Measurements from ENCODE around the gene GJC2.

GJC2 gene

GRCh38 chr1:228146417-228147150, 3.1 kb upstream of the GJC2 start:
- DNase-seq, result no peak

GRCh38 chr1:228147151-228147693, 2.5 kb upstream of the GJC2 start:
- no peak for DNase-seq

- DNase-seq, result no peak
Observed at GRCh38 chr1:228147768-228148167, 2.0 kb upstream of the GJC2 start.

DNA sequence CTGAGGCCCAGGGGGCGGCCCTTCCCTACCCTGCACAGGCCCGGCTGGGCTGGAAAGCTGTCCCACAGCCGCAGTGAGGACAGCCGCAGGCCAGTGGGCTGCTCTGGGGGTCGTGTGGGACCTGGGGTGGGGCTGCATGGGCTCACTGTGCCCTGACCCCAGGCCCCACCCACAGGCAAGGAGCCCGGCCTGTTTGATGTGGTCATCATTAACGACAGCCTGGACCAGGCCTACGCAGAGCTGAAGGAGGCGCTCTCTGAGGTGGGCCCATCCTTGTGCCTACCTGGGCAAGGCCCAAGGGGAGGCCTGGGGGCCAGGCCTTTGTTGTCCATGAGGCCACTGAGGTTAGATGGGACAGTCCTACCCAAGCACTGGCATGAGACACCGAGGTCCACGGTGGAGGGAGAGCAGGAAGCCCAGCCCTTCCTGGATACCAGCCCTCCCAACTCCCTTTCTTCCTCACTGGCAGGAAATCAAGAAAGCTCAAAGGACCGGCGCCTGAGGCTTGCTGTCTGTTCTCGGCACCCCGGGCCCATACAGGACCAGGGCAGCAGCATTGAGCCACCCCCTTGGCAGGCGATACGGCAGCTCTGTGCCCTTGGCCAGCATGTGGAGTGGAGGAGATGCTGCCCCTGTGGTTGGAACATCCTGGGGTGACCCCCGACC, 1.4 kb upstream of the GJC2 start:
- DNase-seq, result no peak

DNA sequence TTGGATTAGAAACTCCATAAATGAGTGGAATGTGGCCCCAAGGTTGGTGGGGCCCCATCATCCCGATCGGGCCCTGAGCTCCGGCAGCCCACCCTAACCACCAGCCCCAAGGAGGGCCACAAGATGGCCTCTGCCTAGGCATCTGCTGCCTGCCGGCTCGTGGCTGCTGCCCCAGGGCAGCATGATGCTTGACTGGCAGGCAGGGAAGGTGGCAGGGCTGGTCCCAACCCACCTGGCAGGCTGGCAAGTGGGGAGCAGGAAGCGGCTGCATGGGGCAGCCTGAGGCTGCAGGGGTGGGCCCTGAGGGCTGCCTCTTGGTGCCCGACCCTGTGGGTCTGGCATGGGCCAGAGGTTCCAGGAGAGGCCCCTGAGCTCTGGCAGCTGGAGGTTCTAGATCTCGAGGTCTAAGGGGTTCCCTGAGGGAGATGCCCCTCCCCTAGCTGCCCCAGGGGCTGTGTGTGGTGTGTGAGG, 760 bp upstream of the GJC2 start:
- no peak for DNase-seq

- no peak for DNase-seq
Observed at GRCh38 chr1:228150120-228150460, 360 bp downstream of the GJC2 start.

DNA sequence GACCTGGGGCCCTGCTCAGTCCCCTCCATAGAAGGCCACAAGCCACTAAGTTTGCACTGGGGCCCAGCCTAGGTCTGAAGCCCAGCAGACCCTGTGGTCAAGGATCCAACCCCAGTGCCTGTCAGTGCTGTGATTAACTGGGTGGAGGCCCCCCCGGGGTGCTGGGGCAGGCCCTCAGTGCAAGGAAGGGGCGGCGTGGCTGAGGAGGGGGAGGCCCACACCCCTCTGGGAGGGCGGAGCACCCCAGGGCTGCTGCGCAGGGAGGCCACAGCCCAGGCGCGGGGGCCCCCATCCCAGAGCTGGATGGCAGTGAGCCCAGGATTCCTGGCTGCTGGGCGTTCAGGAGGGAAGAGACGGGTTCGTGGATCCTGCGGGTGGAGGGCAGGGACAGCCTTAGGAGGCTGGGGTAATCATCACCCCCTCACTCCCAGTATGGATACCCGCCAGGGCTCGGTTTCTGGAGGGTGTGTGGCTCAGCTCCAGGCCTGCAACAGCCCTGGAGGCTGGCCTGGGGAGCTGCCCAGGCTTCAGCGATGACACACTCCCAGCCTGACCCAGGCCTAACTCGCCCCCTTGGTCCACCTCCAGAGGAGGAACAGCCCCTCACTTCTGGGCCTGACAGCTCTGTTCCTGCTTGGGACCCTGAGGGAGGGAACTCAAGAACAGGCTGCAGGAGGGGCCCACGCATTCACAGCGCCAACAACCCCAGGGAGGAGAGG, 890 bp downstream of the GJC2 start:
- no peak for DNase-seq

GRCh38 chr1:228151180-228151925, 1.6 kb downstream of the GJC2 start:
- DNase-seq, result no peak

DNA sequence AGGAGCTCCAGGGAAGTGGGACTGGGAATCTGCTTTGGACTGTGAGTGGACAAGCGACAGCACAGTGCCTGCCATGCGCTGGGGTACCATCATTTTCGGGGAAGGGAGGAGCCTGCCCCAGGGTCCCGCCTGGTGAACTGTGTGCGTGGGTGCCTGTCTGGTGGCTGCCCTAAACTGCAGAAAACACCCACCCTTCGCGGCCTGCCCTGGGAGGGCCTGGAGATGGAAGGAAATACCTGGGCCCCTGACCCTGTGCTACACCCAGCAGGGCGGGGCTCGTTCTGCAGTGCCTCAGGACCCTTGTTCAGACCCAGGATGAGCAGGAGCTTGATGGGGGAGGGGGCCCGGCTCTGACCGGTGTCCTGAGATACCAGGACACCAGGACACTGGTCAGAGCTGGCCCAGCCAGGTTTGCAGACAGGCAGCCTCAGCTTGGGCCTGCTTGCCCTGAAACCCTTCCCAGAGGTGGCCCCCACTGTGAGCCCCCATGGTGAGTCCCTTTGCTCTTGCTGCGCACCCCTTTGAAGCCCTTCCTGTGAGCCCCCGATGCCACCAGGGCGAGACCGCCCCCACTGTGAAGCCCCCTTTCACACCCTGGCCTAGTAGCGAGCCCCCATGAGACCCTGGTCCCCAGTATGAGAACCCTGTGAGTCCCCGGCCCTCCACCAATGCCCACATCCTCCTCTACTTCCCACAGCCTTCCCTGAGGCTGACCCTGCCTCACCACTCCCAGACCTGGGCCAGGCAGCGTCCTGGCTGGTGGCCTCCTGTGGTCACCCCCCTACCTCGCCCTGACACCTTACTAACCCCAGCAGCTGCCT, 2.6 kb downstream of the GJC2 start:
- no peak for DNase-seq

GRCh38 chr1:228152918-228153258, 3.2 kb downstream of the GJC2 start:
- DNase-seq, result no peak

- DNase-seq, result no peak
Observed at GRCh38 chr1:228154021-228154669, 4.4 kb downstream of the GJC2 start.

DNA sequence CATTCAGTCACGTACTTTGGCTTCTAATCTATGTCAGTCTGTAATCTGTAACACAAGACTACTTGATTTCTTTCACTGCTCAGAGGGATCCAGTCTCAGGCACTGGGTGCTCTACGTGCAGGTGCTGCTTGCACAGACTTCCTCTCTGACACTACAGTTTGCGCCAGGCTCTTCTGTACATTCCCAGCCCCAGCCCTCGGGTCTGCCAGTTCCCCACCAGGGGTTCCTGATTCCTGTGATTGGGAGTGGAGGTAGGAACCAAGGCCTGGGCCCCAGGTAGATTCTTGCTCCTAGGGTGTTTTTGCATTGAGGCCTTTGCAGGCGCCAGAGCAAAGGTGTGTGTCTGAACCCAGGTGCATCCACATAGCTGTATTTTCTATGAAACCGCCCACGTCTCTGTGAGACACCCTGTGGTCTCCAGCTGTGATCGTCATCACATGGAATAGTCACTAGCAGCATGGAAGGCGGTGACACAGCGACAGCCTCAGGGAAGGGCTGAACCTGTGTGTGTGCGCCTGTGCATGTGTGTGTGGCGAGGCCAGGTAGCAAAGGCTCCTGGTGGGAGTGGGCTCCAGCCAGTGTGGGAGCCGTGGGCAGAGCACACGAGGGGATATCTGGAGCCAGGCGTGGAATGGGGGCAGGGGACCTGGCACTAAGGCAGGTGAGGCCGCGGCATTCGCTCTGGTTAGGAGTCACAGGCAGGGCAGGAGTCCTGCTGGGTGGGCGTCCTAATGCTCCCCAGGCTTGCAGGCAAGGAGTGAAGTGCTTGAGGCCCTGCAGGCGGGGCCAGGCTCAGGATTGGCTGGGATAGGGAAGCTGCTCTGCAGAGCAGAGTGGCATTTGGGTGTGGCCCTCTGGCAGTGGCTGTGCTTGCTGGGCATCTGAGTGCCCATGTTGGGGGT, 5.2 kb downstream of the GJC2 start:
- no peak for DNase-seq

- no peak for DNase-seq
Observed at GRCh38 chr1:228155596-228156514, 6.1 kb downstream of the GJC2 start.

- no peak for DNase-seq
Observed at GRCh38 chr1:228156515-228156881, 6.8 kb downstream of the GJC2 start.

DNA sequence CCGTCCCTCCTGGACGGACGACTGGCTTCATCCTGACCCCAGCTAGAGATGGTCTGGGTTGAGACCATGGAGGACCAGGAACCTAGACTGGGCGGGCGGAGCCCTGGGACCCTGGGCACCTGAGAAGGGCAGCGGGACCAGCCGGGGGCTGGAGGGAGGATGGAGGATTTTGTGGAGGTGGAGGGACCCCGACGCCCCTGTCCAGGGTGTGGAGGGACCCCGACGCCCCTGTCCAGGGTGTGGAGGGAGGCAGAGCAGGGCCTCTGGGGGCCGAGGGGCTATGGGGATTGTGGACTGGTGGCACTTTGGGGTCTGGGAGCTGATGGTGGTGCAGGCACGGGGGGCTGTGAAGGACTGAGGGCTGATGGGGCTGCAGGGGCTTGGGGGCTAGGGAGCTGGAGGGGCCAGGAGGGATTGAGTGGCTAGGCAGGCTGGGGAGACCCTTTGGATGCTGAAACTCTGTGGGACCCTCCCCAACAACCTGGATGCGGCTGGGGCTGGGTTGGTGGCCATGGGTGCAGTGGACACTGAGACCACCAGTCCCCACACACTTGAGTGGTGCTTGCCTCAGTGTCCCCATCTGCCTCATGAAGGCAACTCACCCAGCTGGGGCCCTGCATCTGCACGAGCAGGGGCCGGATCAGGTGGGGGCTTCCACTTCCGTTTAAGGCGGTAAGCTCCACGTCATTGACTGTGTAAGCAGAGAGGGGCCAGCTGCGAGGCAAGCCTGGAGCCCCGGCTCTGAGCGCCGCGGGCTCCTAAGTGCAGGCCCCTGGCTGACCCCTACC, 7.4 kb downstream of the GJC2 start:
- no peak for DNase-seq

GRCh38 chr1:228157729-228158126, 8.0 kb downstream of the GJC2 start:
- DNase-seq, result no peak

DNA sequence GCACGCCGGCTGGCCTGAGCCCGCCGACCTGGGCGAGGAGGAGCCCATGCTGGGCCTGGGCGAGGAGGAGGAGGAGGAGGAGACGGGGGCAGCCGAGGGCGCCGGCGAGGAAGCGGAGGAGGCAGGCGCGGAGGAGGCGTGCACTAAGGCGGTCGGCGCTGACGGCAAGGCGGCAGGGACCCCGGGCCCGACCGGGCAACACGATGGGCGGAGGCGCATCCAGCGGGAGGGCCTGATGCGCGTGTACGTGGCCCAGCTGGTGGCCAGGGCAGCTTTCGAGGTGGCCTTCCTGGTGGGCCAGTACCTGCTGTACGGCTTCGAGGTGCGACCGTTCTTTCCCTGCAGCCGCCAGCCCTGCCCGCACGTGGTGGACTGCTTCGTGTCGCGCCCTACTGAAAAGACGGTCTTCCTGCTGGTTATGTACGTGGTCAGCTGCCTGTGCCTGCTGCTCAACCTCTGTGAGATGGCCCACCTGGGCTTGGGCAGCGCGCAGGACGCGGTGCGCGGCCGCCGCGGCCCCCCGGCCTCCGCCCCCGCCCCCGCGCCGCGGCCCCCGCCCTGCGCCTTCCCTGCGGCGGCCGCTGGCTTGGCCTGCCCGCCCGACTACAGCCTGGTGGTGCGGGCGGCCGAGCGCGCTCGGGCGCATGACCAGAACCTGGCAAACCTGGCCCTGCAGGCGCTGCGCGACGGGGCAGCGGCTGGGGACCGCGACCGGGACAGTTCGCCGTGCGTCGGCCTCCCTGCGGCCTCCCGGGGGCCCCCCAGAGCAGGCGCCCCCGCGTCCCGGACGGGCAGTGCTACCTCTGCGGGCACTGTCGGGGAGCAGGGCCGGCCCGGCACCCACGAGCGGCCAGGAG, 8.6 kb downstream of the GJC2 start:
- DNase-seq, result no peak

Measured in NCI-H526 (cell line).